Body of pancreas (tissue), 4 donors: ENCODE measurements around the gene SNX25.

Experiments
- CTCF ChIP-seq, 7 experiments: fragments of 450-650 bp in 4 of 7; fragments of 200-600 bp in 3 of 7; sonication (generic) in 3 of 7; IDR thresholded peaks; one replicate each; pipeline ENCODE4 v1.5.1; 2016 to 2019; ENCODE audit warnings: antibody characterized with exemption in 7 of 7
- POLR2A ChIP-seq, 3 donors: fragments of 450-650 bp; IDR thresholded peaks; one replicate each; pipeline ENCODE4 v1.6.1; 2016; ENCODE audit warnings: antibody characterized with exemption in 3 of 3, mild to moderate bottlenecking in 2 of 3

- TF ChIP-seq CTCF (IDR thresholded peaks at IDR 0.05), result no peak
- no peak for TF ChIP-seq POLR2A (IDR thresholded peaks at IDR 0.05)
These were observed 1.9 kb upstream of the SNX25 start for GRCh38 chr4:185207466-185207865.
